Measurements from ENCODE around the gene SPN.
A peak's percentile ranks its signal among the peaks of the same experiment; 100 is the strongest.
"Not testable (repeated sequence)": the region's sequence is repeated elsewhere in the genome, so short reads cannot be mapped to it uniquely, and the experiment has no call there.

The SPN gene

GRCh38 chr16:29676989-29677785 lies 14.1 kb downstream of the SPN start:
- no peak for DNase-seq (ENCODE audit: low spot score)

GRCh38 chr16:29678691-29679267 lies 15.7 kb downstream of the SPN start, which contains the start of gene QPRT:
Gene QPRT, plus strand, starts transcription at chr16:29679180. Its CDS starts 18 bp downstream, at chr16:29679198.
- peak; percentile 81 for DNase-seq (ENCODE audit: low spot score)

GRCh38 chr16:29680180-29680598 lies 17.1 kb downstream of the SPN start:
- peak; percentile 99 for DNase-seq (ENCODE audit: low spot score)

- peak; percentile 63 for DNase-seq (ENCODE audit: low spot score)
These were observed 20.6 kb downstream of the SPN start for GRCh38 chr16:29683543-29684090.

GRCh38 chr16:29684679-29685078 lies 21.6 kb downstream of the SPN start:
- DNase-seq (ENCODE audit: low spot score) = no peak

- peak; percentile 34 for DNase-seq (ENCODE audit: low spot score)
These were observed 23.8 kb downstream of the SPN start for GRCh38 chr16:29686740-29687332.

- DNase-seq (ENCODE audit: low spot score) = no peak
These were observed 24.7 kb downstream of the SPN start for GRCh38 chr16:29687755-29688154.

- DNase-seq (ENCODE audit: low spot score) = no peak
These were observed 25.1 kb downstream of the SPN start for GRCh38 chr16:29688172-29688571.

- not testable (repeated sequence) for DNase-seq (ENCODE audit: low spot score)
These were observed 26.7 kb downstream of the SPN start for GRCh38 chr16:29689490-29690351.

- DNase-seq (ENCODE audit: low spot score) = not testable (repeated sequence)
These were observed 29.6 kb downstream of the SPN start for GRCh38 chr16:29692606-29693005.

GRCh38 chr16:29694384-29695195 lies 31.5 kb downstream of the SPN start:
- DNase-seq (ENCODE audit: low spot score) = no peak

GRCh38 chr16:29695675-29696074 lies 32.6 kb downstream of the SPN start:
- DNase-seq (ENCODE audit: low spot score) = not testable (repeated sequence)

GRCh38 chr16:29696881-29697331 lies 33.9 kb downstream of the SPN start:
- no peak for DNase-seq (ENCODE audit: low spot score)

GRCh38 chr16:29697391-29697790 lies 34.3 kb downstream of the SPN start:
- DNase-seq (ENCODE audit: low spot score) = no peak

- DNase-seq (ENCODE audit: low spot score) = no peak
These were observed 35.0 kb downstream of the SPN start for GRCh38 chr16:29698042-29698441.

GRCh38 chr16:29698484-29699323 lies 35.7 kb downstream of the SPN start:
- DNase-seq (ENCODE audit: low spot score) = no peak

GRCh38 chr16:29699324-29700219 lies 36.5 kb downstream of the SPN start:
- peak; percentile 28 for DNase-seq (ENCODE audit: low spot score)

GRCh38 chr16:29700253-29700987 lies 37.4 kb downstream of the SPN start:
- peak; percentile 90 for DNase-seq (ENCODE audit: low spot score)
